K562 (cell line): ENCODE results near the gene USP49. TPM values are rescaled to one million over a fixed set of nuclear protein-coding genes. Genes with fewer than 3 reads are reported as not detected.

Experiments
- BCL6 ChIP-seq: fragments of 250-450 bp; sonication (Bioruptor Pico); IDR thresholded peaks from 2 replicates; pipeline ENCODE4 v1.4.0; 2020
- CREBBP ChIP-seq: IDR thresholded peaks from one replicate; pipeline ENCODE4 v1.6.1; 2012; ENCODE audit warnings: low read depth, mild to moderate bottlenecking, control low read depth, inconsistent platforms, low read length
- HMG20A ChIP-seq: fragments of 450-650 bp; formaldehyde crosslinking; conservative IDR thresholded peaks from 2 replicates; pipeline ENCODE4 v1.4.0; 2020; ENCODE audit warnings: mild to moderate bottlenecking, mixed read lengths
- MYNN ChIP-seq, 2 experiments: sonication (generic); formaldehyde crosslinking in 1 of 2; IDR thresholded peaks; 2 replicates each; pipeline versions ENCODE4 v1.5.0 to v1.6.1; 2016 to 2020; ENCODE audit warnings: antibody characterized with exemption in 1 of 2, missing genetic modification reagents in 1 of 2
- NELFE ChIP-seq: IDR thresholded peaks from 2 replicates; pipeline ENCODE4 v1.6.1; 2011; ENCODE audit warnings: mild to moderate bottlenecking; ENCODE audit not compliant: insufficient read depth, insufficient read length
- ZC3H4 ChIP-seq: sonication (generic); formaldehyde crosslinking; IDR thresholded peaks from 2 replicates; pipeline ENCODE4 v1.9.0; 2021; ENCODE audit warnings: missing genetic modification reagents, borderline replicate concordance
- ZKSCAN8 ChIP-seq: fragments of 200-800 bp; sonication (Bioruptor generic); IDR thresholded peaks from 2 replicates; pipeline ENCODE4 v1.6.1; 2016; ENCODE audit warnings: missing genetic modification characterization, missing compliant biosample characterization
- ZNF143 ChIP-seq: sonication (generic); formaldehyde crosslinking; IDR thresholded peaks from 2 replicates; pipeline ENCODE4 v1.9.0; 2022; ENCODE audit warnings: mild to moderate bottlenecking, missing genetic modification reagents
- polyA plus RNA-seq, 8 experiments: library from polyadenylated mRNA; depleted of rRNA in 4 of 8; stranded (reverse) in 5 of 8; unstranded in 3 of 8; fragments of >200 nt; fragmentation: Nextera tagmentation in 2 of 8; fragmentation: Illumina TruSeq in 1 of 8; extraction: Ambion mirVana in 2 of 8; extraction: Trizol in 1 of 8; gene quantifications; 2 replicates each; pipeline versions ENCODE4 v1.2.1 to v1.2.3, GENCODE V29; 2011 to 2014; ENCODE audit warnings: inconsistent platforms in 1 of 8, missing spikeins in 1 of 8
- total RNA-seq, 7 experiments: library from RNA; depleted of rRNA in 6 of 7; stranded (reverse); fragments of >200 nt in 6 of 7; fragmentation: Illumina TruSeq in 2 of 7; extraction: Trizol in 2 of 7; gene quantifications; 2 replicates each; pipeline versions ENCODE4 v1.2.1 to v1.2.3, GENCODE V29; 2011 to 2021; ENCODE audit warnings: low replicate concordance in 1 of 7
- TF ChIP-seq, protein P1 (sequence below): fragments of 250-450 bp; sonication (Bioruptor Pico); IDR thresholded peaks from 2 replicates; pipeline ENCODE4 v1.4.0; 2020
- TF ChIP-seq, protein P2 (sequence below): IDR thresholded peaks from 3 replicates; pipeline ENCODE4 v1.6.1; 2011; ENCODE audit warnings: borderline replicate concordance, mild to moderate bottlenecking; ENCODE audit not compliant: insufficient read length, insufficient read depth
- TF ChIP-seq, protein P3 (sequence below): fragments of 150-350 bp; IDR thresholded peaks from 2 replicates; pipeline ENCODE4 v1.6.1; 2014; ENCODE audit warnings: low read depth, mild to moderate bottlenecking, low read length, borderline replicate concordance
- TF ChIP-seq, protein P4 (sequence below): sonication (generic); formaldehyde crosslinking; IDR thresholded peaks from 2 replicates; pipeline ENCODE4 v1.8.0; 2022; ENCODE audit warnings: mild to moderate bottlenecking, low read depth, missing genetic modification reagents
- TF ChIP-seq, protein P5 (sequence below): fragments of 250-450 bp; sonication (Bioruptor Pico); IDR thresholded peaks from 2 replicates; pipeline ENCODE4 v1.4.0; 2020; ENCODE audit warnings: mild to moderate bottlenecking, moderate library complexity

Gene USP49
- total and polyA plus RNA-seq, 9 of the 15 experiments (the other 6 are each of a cell fraction or from before 2014, with no cell fraction given): 1.0 to 9.9 (median 6.5) TPM

DNA sequence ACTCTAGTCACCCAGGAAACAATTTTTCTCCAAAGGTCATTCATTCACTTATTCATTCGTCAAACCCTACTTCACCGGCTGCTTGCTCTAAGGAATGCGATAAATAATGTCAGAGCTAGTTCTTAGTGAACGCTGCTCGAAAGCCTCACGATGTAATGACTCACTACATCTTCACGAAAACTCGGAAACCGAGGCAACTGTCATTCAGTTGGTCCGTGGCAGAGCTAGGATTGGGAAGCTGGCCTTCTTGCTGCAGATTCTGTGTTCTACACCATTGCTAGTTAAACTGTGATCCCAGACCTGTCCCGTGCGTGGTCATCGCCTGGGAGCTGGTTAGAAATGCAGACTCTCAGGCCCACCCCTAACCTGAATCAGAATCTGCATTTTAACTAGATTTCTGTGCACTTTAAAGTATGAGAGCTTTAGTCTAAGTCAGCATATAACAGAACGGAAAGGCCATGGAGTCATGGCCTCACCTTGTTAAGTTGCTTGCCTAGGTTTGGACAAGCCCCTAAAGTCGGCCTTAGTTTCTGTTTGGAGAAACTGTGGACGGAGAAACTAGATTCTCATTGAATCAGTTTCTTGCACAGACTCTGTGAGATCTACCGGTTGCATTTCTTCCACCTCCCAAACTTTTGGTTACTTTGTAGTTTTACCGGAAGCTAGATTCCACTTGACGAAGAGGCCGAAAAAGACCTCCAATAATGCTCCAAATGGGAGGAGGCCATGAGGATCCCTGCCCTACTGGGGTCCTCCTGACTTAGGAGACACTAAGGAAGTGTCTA lies 47.1 kb upstream of the USP49 start (continued):
- TF ChIP-seq MYNN (IDR thresholded peaks at IDR 0.05) (no peak), MYNN (CRISPR knock-in tag; IDR thresholded peaks at IDR 0.05) (no peak), BCL6 (CRISPR knock-in tag) (no peak), ZNF143 (CRISPR knock-in tag) (no peak), ZC3H4 (CRISPR knock-in tag) (no peak; the same call in 1 of the 2 replicates), ZKSCAN8 (CRISPR knock-in tag) (no peak), NELFE (no peak), CREBBP (no peak), HMG20A (CRISPR knock-in tag) (no peak)
- TF ChIP-seq, protein P1, sequence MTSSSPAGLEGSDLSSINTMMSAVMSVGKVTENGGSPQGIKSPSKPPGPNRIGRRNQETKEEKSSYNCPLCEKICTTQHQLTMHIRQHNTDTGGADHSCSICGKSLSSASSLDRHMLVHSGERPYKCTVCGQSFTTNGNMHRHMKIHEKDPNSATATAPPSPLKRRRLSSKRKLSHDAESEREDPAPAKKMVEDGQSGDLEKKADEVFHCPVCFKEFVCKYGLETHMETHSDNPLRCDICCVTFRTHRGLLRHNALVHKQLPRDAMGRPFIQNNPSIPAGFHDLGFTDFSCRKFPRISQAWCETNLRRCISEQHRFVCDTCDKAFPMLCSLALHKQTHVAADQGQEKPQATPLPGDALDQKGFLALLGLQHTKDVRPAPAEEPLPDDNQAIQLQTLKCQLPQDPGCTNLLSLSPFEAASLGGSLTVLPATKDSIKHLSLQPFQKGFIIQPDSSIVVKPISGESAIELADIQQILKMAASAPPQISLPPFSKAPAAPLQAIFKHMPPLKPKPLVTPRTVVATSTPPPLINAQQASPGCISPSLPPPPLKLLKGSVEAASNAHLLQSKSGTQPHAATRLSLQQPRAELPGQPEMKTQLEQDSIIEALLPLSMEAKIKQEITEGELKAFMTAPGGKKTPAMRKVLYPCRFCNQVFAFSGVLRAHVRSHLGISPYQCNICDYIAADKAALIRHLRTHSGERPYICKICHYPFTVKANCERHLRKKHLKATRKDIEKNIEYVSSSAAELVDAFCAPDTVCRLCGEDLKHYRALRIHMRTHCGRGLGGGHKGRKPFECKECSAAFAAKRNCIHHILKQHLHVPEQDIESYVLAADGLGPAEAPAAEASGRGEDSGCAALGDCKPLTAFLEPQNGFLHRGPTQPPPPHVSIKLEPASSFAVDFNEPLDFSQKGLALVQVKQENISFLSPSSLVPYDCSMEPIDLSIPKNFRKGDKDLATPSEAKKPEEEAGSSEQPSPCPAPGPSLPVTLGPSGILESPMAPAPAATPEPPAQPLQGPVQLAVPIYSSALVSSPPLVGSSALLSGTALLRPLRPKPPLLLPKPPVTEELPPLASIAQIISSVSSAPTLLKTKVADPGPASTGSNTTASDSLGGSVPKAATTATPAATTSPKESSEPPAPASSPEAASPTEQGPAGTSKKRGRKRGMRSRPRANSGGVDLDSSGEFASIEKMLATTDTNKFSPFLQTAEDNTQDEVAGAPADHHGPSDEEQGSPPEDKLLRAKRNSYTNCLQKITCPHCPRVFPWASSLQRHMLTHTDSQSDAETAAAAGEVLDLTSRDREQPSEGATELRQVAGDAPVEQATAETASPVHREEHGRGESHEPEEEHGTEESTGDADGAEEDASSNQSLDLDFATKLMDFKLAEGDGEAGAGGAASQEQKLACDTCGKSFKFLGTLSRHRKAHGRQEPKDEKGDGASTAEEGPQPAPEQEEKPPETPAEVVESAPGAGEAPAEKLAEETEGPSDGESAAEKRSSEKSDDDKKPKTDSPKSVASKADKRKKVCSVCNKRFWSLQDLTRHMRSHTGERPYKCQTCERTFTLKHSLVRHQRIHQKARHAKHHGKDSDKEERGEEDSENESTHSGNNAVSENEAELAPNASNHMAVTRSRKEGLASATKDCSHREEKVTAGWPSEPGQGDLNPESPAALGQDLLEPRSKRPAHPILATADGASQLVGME (CRISPR knock-in tag): no peak
- TF ChIP-seq, protein P2, sequence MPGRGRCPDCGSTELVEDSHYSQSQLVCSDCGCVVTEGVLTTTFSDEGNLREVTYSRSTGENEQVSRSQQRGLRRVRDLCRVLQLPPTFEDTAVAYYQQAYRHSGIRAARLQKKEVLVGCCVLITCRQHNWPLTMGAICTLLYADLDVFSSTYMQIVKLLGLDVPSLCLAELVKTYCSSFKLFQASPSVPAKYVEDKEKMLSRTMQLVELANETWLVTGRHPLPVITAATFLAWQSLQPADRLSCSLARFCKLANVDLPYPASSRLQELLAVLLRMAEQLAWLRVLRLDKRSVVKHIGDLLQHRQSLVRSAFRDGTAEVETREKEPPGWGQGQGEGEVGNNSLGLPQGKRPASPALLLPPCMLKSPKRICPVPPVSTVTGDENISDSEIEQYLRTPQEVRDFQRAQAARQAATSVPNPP: no peak
- TF ChIP-seq, protein P3, sequence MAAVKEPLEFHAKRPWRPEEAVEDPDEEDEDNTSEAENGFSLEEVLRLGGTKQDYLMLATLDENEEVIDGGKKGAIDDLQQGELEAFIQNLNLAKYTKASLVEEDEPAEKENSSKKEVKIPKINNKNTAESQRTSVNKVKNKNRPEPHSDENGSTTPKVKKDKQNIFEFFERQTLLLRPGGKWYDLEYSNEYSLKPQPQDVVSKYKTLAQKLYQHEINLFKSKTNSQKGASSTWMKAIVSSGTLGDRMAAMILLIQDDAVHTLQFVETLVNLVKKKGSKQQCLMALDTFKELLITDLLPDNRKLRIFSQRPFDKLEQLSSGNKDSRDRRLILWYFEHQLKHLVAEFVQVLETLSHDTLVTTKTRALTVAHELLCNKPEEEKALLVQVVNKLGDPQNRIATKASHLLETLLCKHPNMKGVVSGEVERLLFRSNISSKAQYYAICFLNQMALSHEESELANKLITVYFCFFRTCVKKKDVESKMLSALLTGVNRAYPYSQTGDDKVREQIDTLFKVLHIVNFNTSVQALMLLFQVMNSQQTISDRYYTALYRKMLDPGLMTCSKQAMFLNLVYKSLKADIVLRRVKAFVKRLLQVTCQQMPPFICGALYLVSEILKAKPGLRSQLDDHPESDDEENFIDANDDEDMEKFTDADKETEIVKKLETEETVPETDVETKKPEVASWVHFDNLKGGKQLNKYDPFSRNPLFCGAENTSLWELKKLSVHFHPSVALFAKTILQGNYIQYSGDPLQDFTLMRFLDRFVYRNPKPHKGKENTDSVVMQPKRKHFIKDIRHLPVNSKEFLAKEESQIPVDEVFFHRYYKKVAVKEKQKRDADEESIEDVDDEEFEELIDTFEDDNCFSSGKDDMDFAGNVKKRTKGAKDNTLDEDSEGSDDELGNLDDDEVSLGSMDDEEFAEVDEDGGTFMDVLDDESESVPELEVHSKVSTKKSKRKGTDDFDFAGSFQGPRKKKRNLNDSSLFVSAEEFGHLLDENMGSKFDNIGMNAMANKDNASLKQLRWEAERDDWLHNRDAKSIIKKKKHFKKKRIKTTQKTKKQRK: no peak
- TF ChIP-seq, protein P4, sequence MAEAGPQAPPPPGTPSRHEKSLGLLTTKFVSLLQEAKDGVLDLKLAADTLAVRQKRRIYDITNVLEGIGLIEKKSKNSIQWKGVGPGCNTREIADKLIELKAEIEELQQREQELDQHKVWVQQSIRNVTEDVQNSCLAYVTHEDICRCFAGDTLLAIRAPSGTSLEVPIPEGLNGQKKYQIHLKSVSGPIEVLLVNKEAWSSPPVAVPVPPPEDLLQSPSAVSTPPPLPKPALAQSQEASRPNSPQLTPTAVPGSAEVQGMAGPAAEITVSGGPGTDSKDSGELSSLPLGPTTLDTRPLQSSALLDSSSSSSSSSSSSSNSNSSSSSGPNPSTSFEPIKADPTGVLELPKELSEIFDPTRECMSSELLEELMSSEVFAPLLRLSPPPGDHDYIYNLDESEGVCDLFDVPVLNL: no peak
- TF ChIP-seq, protein P5, sequence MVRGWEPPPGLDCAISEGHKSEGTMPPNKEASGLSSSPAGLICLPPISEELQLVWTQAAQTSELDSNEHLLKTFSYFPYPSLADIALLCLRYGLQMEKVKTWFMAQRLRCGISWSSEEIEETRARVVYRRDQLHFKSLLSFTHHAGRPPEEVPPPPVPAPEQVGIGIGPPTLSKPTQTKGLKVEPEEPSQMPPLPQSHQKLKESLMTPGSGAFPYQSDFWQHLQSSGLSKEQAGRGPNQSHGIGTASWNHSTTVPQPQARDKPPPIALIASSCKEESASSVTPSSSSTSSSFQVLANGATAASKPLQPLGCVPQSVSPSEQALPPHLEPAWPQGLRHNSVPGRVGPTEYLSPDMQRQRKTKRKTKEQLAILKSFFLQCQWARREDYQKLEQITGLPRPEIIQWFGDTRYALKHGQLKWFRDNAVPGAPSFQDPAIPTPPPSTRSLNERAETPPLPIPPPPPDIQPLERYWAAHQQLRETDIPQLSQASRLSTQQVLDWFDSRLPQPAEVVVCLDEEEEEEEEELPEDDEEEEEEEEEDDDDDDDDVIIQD (CRISPR knock-in tag): no peak
